DOHH2 (cell line): ENCODE measurements around the gene TMEM86A.
A peak's percentile ranks its signal among the peaks of the same experiment; 100 is the strongest.

Source experiments
- H3F3A ChIP-seq: fragments of 200-600 bp; sonication (generic), shearing (Covaris generic); 2 replicates; pipeline ENCODE4 v1.6.0; 2016; ENCODE audit warnings: antibody characterized with exemption, mild to moderate bottlenecking; ENCODE audit not compliant: control insufficient read depth, insufficient read depth
- H3K27ac ChIP-seq: fragments of 200-600 bp; sonication (generic); 2 replicates; pipeline ENCODE4 v1.5.1; 2014; ENCODE audit warnings: low read depth, mild to moderate bottlenecking, low read length, moderate library complexity
- H3K27me3 ChIP-seq: fragments of 200-600 bp; sonication (generic); 2 replicates; pipeline ENCODE4 v1.6.1; 2014; ENCODE audit warnings: mild to moderate bottlenecking, low read length, mixed read lengths; ENCODE audit not compliant: control insufficient read depth
- H3K36me3 ChIP-seq: fragments of 200-600 bp; sonication (generic); 2 replicates; pipeline ENCODE4 v1.6.1; 2014; ENCODE audit warnings: mild to moderate bottlenecking, low read length, moderate library complexity, mixed read lengths; ENCODE audit not compliant: control insufficient read depth
- H3K4me1 ChIP-seq: fragments of 200-600 bp; sonication (generic); 2 replicates; pipeline ENCODE4 v1.6.1; 2014; ENCODE audit warnings: mild to moderate bottlenecking, low read length, mixed read lengths; ENCODE audit not compliant: control insufficient read depth
- H3K4me2 ChIP-seq: fragments of 200-600 bp; sonication (generic); 2 replicates; pipeline ENCODE4 v1.6.0; 2014; ENCODE audit warnings: mild to moderate bottlenecking, low read length, moderate library complexity
- H3K4me3 ChIP-seq: fragments of 200-600 bp; sonication (generic); 2 replicates; pipeline ENCODE4 v1.5.1; 2014; ENCODE audit warnings: mild to moderate bottlenecking, low read length, mixed read lengths
- H3K79me2 ChIP-seq: fragments of 200-600 bp; sonication (generic); 2 replicates; pipeline ENCODE4 v1.6.1; 2014; ENCODE audit warnings: mild to moderate bottlenecking, low read length, mixed read lengths; ENCODE audit not compliant: control insufficient read depth
- H3K9me2 ChIP-seq: fragments of 200-600 bp; sonication (generic); replicated peaks from 2 replicates; pipeline ENCODE4 v1.6.1; 2014; ENCODE audit warnings: mild to moderate bottlenecking, low read length, mixed read lengths; ENCODE audit not compliant: control insufficient read depth
- H3K9me3 ChIP-seq: fragments of 200-600 bp; sonication (generic); 2 replicates; pipeline ENCODE4 v1.6.1; 2014; ENCODE audit warnings: antibody characterized with exemption, low read length, mixed read lengths; ENCODE audit not compliant: control insufficient read depth, insufficient read depth
- H4K20me1 ChIP-seq: fragments of 200-600 bp; sonication (generic); 2 replicates; pipeline ENCODE4 v1.6.0; 2014; ENCODE audit warnings: low read depth, mild to moderate bottlenecking, antibody characterized with exemption, low read length, moderate library complexity; ENCODE audit not compliant: control insufficient read depth, insufficient read depth
- CTCF ChIP-seq: fragments of 200-600 bp; sonication (generic); IDR thresholded peaks from one replicate; pipeline ENCODE4 v1.5.1; 2014; ENCODE audit warnings: antibody characterized with exemption, mild to moderate bottlenecking, low read depth, low read length; ENCODE audit not compliant: poor library complexity, severe bottlenecking
- EZH2phosphoT487 ChIP-seq: fragments of 200-600 bp; sonication (generic); IDR thresholded peaks from 2 replicates; pipeline ENCODE4 v1.6.1; 2017; ENCODE audit warnings: borderline replicate concordance, mild to moderate bottlenecking, antibody characterized with exemption, low read length, moderate library complexity, mixed read lengths

TMEM86A gene

GRCh38 chr11:18720091-18720807, 21.7 kb downstream of the TMEM86A start:
- Histone ChIP-seq H3K27ac (no peak overlapping the region), H3F3A (no peaks in the 10 kb centered on the region), H3K4me2 (no peak overlapping the region), H3K9me3 (no peaks in the 10 kb centered on the region), H3K36me3 (no peaks in the 10 kb centered on the region), H3K4me1 (peaks cover 9% of the 10 kb centered on the region), H3K27me3 (peaks cover 4% of the 10 kb centered on the region; the same call in 1 of the 2 replicates), H3K9me2 (no peaks in the 10 kb centered on the region), H3K79me2 (no peaks in the 10 kb centered on the region), H4K20me1 (no peaks in the 10 kb centered on the region), H3K4me3 (no peak overlapping the region)
- TF ChIP-seq EZH2phosphoT487 (no peak), CTCF (no peak)

GRCh38 chr11:18720808-18721560, 22.4 kb downstream of the TMEM86A start:
- H4K20me1 ChIP-seq = no peaks in the 10 kb centered on the region
- TF ChIP-seq CTCF = no peak
- no peak for TF ChIP-seq EZH2phosphoT487
- peak overlapping the region; percentile 67 for H3K4me2 ChIP-seq
- H3K9me2 ChIP-seq = no peaks in the 10 kb centered on the region
- no peaks in the 10 kb centered on the region for H3K36me3 ChIP-seq
- peaks cover 9% of the 10 kb centered on the region for H3K4me1 ChIP-seq
- no peaks in the 10 kb centered on the region for H3F3A ChIP-seq
- H3K27ac ChIP-seq = no peak overlapping the region
- H3K27me3 ChIP-seq = 0 out of 2 replicates have a peak, but pooled peaks cover 2% of the 10 kb centered on the region
- H3K79me2 ChIP-seq = no peaks in the 10 kb centered on the region
- no peaks in the 10 kb centered on the region for H3K9me3 ChIP-seq
- peak overlapping the region; percentile 62 for H3K4me3 ChIP-seq

- Histone ChIP-seq H3K4me2 (peak overlapping the region; percentile 67), H3K9me2 (no peaks in the 10 kb centered on the region), H3K27ac (no peak overlapping the region), H3K4me1 (peaks cover 9% of the 10 kb centered on the region), H3K9me3 (no peaks in the 10 kb centered on the region), H3K79me2 (no peaks in the 10 kb centered on the region), H3K36me3 (no peaks in the 10 kb centered on the region), H4K20me1 (no peaks in the 10 kb centered on the region), H3F3A (no peaks in the 10 kb centered on the region), H3K27me3 (0 out of 2 replicates have a peak, but pooled peaks cover 2% of the 10 kb centered on the region), H3K4me3 (peak overlapping the region; percentile 62)
- TF ChIP-seq EZH2phosphoT487 = no peak
- TF ChIP-seq CTCF = peak; percentile 73
These were observed 23.1 kb downstream of the TMEM86A start for GRCh38 chr11:18721561-18722292.
